ENCODE data around the gene HLA-DMA. TPM values are rescaled to one million over a fixed set of nuclear protein-coding genes. Genes with fewer than 3 reads are reported as not detected.
"Not testable (repeated sequence)": the region's sequence is repeated elsewhere in the genome, so short reads cannot be mapped to it uniquely, and the experiment has no call there.

The HLA-DMA gene
- total RNA-seq, 1 experiment from 2014 or later, result 15.8 TPM

DNA sequence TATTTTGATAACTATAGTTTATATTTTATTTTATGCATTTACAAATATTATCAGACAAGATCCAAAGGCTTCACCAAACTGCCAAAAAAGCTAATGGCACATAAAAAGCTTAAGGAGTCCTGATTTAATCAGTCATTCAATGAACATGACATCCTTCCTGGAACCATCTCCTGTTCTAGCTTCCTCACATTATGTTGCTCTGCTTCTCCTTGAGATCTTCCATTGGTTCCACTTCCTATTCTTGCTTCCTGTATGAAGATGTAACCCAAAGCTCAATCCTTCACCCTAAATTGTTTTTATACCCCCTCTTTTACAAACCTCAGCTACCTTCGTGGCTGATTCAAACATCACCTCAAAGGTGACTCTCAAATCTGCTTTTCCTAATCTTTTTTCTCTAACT is 11.0 kb upstream of the HLA-DMA start:
- in situ Hi-C loops (cut with HindIII; ENCODE audit: low sequenced_read_pairs), result no loop called here
- no peak for DNase-seq (ENCODE audit: low spot score)

DNA sequence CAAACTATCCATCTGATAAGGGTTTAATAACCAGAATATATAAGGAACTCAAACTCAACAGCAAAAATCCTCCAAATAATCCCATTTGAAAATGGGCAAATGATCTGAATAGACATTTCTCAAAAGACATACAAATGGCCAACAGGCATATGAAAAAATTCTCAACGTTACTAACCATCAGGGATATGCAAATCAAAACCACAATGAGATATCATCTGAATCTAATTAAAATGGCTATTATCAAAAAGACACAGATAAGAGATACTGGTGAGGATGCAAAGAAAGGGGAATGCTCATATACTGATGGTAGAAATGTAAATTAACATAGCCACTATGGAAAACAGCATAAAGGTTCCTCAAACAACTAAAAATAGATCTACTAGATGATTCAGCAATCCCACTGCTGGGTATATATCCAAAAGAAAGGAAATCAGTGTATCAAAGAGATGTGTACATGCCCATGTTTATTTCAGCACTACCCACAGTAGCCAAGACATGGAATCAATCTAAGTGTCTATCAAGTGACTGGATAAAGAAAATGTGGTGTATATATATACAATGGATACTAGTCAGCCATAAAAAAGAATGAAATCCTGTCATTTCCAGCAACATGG is 9.4 kb upstream of the HLA-DMA start:
- in situ Hi-C loops (cut with HindIII; ENCODE audit: low sequenced_read_pairs), result no loop called here

DNA sequence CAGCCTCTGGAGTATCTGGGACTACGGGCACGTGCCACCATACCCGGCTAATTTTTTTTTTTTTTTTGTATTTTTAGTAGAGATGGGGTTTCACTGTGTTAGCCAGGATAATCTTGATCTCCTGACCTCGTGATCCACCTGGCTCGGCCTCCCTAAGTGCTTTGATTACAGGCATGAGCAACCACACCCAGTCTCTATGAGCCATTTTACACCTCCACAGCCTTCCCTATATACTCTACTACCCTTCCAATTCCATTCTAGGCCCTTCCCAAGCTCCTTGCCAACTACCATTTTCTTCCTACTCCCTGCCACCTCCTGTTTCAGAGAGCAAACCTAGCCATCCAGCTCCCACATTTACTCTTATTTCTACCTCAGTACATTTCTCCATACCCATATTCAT is 7.7 kb upstream of the HLA-DMA start:
- in situ Hi-C loops (cut with HindIII; ENCODE audit: low sequenced_read_pairs), result no loop called here
- DNase-seq (ENCODE audit: low spot score), result no peak

More for the DNA sequence above, 9.4 kb upstream of the HLA-DMA start:
- no peak for DNase-seq (ENCODE audit: low spot score)

DNA sequence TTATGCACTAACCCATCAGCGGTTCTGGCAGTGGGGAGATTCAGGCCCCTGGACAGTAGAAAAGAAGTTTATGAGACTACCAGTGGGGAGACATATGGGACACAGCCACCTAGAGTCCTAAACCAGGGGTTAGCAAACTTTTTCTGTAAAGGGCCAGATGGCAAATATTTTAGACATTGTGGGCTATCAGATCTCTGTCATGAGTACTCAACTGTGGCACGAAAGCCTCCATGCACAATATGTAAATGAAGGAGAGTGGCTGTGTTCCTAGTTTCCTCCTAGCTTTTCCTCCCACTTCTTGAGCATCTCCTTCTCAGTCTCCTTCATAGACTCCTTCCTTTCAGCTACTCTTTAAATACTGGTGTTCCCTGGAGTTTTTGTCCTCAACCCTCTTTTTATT is 3.3 kb upstream of the HLA-DMA start:
- no peak for DNase-seq (ENCODE audit: low spot score)
- in situ Hi-C loops (cut with HindIII; ENCODE audit: low sequenced_read_pairs), result no loop called here

DNA sequence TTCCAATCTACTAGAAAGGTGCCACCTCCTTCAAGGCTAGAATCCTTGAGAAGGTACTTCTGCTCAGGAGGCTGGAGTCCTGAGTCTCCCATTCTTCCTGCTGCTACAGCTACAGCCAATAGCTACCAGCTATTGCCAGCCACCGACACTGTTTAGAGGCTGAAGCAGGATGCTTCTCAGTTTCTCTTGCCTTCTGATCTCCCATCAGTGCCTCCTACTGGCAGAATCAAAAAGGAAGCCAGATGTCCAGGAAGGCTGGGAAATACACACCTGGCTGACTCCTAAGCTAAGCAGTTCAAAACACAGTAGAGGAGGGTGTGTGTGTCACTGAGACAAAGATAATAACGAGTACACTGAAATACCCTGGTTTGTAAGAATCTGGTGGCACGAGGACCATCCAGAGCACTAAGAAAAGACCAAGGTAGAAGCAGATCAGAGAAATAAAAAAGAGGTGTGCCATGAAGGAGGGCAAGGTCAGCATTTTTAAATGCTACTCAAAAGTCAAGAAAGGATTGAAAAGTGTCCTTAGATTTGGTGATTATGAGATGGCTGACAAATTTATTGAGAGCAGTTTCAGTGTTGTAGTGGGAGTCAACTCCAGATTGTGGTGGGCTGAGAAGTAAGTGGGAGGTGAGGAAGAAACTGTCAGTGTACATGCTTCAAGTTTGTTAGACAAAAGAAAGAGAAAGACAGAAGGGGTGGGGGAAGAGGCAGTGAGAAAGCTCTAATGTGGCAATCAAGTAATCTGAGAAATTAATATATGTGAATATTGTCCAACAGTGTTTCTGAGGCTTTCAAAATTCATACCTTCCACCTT is 2.3 kb upstream of the HLA-DMA start:
- DNase-seq (ENCODE audit: low spot score), result no peak
- in situ Hi-C loops (cut with HindIII; ENCODE audit: low sequenced_read_pairs), result no loop called here

DNA sequence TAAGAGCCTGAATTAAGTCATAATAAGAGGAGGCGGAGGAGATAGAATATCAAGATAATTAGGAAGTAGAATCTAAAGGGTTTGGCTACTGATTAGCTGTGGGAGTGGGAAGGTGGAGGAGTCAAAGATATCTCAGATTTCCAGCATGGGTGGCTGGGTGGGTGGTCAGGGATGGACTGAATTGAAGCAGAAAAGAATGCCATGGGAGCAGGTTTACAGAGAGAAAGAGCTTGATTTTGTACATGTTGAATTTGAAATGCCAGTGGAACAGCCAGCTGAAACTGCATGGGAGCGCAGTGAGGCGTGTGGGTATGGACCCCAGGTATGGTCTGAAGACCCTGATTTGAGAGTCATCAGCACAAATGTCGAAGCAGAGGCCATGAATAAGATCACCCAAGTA is 1.4 kb upstream of the HLA-DMA start:
- in situ Hi-C loops (cut with HindIII; ENCODE audit: low sequenced_read_pairs), result no loop called here

DNA sequence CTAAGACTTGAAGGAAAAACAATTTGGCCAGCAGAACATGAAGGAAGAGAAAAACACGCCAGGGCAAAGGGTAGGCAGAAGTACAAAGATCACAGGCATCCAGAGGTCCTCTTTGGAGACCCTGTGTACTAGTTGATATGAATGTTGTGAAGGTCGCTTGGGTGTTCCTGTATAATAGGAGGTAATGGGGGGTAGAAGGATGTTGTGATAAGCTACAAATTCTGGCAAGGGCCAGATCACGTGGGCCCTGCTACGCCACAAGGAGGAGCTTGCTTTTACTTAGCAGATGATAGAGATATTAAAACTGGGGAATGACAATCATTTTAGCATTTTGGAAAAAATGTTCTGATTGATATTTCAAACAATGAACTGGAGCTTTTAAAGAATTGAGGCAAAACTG is 878 bp upstream of the HLA-DMA start:
- no peak for DNase-seq (ENCODE audit: low spot score)
- in situ Hi-C loops (cut with HindIII; ENCODE audit: low sequenced_read_pairs), result no loop called here

More for the DNA sequence above, 1.4 kb upstream of the HLA-DMA start:
- DNase-seq (ENCODE audit: low spot score), result no peak

DNA sequence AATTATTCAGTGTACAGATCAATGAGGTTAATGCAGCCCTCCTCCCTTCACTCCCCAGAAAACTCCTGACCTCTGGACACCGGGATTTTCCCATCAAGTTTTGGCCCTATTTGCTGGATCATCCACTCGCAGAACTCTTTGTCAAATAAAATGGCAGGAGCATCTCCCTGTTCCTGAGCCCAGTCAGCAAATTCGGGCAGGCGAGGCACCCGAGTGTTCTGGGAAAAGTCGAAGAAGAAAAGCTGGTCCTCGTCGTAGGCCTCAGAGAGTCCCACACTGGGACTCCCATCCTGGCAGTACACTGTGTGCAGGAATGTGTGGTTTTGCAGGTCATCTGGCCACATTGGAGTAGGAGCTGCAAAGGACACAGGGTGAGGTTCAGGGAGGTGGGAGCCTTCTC is 2.4 kb downstream of the HLA-DMA start:
- no peak for DNase-seq (ENCODE audit: low spot score)
- in situ Hi-C loops (cut with HindIII; ENCODE audit: low sequenced_read_pairs), result no loop called here

DNA sequence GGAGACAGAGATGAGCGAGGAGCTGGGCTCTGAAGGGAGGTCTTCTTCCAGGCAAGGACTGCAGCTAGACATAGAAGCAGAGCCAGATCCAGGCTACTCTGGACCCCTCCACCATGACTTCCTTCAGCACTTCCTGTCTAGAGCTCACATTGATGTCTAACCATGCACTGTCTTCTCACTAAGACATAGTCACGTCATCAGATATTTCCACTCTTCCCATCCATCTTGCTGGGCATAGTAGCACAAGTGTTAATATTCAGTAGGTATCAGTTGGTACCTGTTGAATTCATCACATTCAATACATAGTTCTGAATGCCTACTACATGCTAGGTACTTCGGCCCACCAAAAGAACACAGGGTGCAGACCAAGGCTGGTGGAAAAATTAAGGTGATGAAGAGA is 2.9 kb downstream of the HLA-DMA start:
- in situ Hi-C loops (cut with HindIII; ENCODE audit: low sequenced_read_pairs), result no loop called here
- no peak for DNase-seq (ENCODE audit: low spot score)

DNA sequence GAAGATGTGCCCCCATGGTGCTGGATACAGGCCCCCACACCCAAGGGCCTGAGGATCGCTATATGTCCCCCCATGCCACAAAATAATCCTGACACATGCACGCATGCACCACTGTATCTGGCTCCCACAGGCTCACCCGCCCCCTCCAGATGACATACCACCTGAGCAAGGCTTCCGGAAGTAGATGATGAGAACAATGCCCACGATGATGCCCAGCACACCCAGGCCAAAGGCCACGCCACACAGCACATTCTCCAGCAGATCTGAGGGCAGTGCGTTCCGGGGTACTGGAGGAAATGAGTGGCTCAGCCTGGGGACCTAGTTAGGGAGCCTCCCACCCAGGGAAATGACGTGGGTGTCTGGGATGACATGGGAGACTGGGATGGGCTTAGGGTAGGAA is 3.8 kb downstream of the HLA-DMA start:
- in situ Hi-C loops (cut with HindIII; ENCODE audit: low sequenced_read_pairs), result loop anchor here (10.0 kb wide), 1 partner anchor 124 kb away; no protein-coding TSS in a partner anchor
- DNase-seq (ENCODE audit: low spot score), result no peak

DNA sequence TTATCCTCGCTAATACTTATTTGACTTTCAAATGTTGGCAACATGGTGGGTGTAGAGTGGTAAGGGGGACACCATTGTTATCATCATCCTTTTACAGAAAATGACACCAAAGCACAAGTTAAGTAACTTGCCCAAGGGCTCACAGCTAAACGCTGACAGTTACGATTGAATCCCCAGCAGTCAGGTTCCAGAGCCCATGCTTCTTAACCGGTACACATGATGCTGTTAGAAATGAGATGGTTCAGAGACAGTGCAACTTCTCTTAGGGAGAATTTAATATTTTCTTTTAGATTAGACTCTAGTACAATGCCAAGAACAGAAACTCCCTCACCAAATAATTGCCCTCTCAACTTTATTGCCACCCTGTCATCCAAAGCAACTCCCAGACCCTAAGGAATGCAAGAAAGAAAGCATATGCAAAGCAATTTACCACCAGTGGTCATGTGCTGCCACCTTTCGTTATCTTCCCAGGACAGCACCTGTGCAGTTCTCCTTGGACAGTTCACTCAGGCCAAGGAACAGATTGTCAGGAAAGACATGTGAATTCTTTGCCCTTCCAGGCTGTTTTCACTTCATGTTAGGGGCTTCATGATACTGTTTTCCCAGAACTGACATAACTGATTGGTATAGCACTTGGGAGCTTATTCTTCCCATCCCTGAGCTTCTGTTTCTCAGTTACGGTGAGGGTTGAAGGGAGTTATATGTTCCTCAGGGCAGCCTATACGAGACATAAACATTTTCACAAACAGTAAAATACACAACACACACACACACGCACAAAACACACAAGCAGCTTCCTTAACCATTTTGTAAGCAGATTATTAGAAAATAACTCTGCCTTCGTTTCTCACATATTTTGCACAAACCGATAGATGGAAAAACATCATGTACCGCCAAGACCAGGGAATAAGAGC is 5.1 kb downstream of the HLA-DMA start:
- peak; percentile 60 for DNase-seq (ENCODE audit: low spot score)
- in situ Hi-C loops (cut with HindIII; ENCODE audit: low sequenced_read_pairs), result loop anchor here (10.0 kb wide), 1 partner anchor 123 kb away; no protein-coding TSS in a partner anchor

DNA sequence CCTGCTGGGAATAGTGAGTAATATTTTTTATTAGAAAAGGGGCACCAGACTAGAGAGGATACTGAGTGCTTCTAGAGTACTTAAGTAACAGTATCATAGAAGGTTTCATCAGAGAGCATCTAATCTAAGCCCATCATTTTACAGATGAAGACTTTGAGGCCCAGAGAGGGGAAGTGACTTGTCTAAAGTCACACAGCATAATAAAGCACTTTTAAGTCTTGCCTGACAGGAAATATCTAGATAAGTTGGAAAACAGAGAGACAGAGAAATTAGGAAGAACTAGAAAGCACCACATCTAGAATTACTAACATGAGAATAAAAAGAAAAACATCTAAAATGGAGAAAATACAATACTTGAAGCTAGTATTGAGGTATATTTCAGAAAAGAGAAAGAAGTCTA is 6.0 kb downstream of the HLA-DMA start:
- in situ Hi-C loops (cut with HindIII; ENCODE audit: low sequenced_read_pairs), result loop anchor here (10.0 kb wide), 1 partner anchor 122 kb away; no protein-coding TSS in a partner anchor
- DNase-seq (ENCODE audit: low spot score), result no peak

DNA sequence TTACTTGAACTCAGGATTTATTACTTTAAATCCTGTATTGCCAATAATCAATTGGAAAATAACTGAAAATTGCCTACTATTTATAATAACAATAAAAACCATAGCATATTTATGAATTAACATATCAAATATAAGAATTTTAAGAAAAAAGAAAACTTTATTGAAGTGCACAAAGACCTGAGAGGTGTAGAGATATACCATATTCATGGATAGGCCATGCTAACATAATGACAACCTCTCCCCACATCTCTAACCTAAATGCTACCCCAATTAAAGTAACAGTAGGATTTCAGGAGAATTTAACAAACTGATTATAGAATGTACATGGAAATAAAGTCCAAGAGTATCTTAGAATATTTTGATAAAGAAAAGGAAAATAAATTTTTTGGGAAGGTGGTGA is 6.9 kb downstream of the HLA-DMA start:
- in situ Hi-C loops (cut with HindIII; ENCODE audit: low sequenced_read_pairs), result loop anchor here (10.0 kb wide), 1 partner anchor 121 kb away; no protein-coding TSS in a partner anchor
- DNase-seq (ENCODE audit: low spot score), result no peak

DNA sequence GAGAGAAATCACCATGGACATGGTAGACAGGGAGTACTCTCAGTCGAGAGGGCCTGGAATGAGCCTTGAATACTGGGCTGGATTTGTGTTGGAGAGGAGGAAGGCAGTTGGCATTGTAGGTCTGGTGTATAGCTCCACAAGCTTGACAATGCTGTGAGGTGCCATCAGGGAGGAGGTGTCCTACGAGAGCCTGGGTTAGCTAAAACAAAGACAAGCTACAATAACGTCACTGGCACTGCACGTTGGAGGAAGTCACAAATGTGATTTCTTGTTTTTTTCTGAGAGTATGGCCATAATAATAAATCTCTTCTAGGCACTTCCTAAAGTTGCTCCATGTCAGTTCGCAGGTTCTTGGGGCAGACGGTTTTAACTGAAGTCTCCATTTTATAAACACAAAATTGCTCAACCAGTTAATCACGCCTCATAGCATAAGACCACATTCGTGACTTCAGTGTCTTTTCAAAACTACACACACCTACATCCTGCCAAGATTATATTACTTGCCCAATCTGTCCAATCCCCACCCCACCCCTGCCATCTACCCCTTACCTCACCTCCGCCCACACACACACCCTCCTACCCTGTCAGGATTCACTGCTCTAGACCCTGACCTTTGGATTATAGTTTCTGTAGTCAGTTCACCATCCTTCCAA is 7.7 kb downstream of the HLA-DMA start:
- no peak for DNase-seq (ENCODE audit: low spot score)
- in situ Hi-C loops (cut with HindIII; ENCODE audit: low sequenced_read_pairs), result loop anchor here (10.0 kb wide), 1 partner anchor 120 kb away; no protein-coding TSS in a partner anchor

DNA sequence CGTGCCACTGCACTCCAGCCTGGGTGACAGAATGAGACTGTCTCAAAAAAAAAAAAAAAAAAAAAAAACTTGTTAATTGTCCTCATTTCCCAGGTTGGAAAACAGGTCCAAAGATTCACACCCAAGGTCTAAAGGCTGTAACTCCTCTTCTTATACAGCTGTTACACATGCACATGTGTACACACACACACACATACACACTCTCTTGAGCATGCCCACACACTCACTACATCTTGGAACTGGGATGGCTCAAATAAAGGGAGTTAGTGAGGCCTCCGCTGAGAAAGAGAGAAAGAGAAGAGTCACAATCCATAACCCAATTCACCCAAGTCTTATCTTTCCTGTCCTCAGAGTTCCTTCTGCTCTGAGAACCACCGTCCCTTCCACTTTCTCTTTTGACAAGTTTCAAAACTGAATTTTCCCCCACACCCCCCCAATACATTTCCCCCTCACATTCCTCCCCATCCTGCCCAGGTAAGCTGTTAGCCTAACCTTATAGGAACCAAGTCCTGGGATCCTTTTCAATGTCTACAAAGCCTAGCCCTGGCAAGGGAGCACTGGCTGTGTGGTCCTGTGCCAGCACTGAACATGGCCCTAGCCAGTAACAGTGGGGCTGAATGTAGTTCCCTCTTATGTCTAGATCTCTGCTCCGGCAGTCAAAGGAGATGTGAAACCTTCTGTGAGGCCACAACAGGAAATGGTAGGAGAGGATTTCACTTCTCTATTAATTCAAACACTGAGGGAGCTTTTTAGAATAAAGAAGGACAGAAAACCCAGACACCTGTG is 8.8 kb downstream of the HLA-DMA start:
- in situ Hi-C loops (cut with HindIII; ENCODE audit: low sequenced_read_pairs), result loop anchor here (10.0 kb wide), 1 partner anchor 119 kb away; no protein-coding TSS in a partner anchor
- DNase-seq (ENCODE audit: low spot score), result no peak

DNA sequence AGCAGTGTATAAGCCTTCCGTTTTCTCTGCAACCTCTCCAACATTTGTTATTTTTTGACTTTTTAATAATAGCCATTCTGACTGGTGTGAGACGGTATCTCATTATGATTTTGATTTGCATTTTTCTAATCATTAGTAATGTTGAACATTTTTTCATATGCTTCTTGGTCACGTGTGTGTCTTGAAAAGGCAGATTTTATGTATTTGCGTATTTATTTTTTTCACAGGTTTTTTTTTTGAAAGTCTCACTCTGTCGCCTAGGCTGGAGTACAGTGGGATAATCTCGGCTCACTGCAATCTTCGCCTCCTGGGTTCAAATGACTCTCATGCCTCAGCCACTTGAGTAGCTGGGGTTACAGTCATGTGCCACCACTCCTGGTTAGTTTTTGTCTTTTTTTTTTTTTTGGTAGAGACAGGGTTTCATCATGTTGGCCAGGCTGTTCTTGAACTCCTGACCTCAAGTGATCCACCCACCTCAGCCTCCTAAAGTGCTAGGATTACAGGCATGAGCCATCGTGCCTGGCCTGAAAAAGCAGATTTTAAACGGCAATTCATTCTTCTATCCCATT is 10.3 kb downstream of the HLA-DMA start:
- in situ Hi-C loops (cut with HindIII; ENCODE audit: low sequenced_read_pairs), result loop anchor here (10.0 kb wide), 1 partner anchor 118 kb away; no protein-coding TSS in a partner anchor

DNA sequence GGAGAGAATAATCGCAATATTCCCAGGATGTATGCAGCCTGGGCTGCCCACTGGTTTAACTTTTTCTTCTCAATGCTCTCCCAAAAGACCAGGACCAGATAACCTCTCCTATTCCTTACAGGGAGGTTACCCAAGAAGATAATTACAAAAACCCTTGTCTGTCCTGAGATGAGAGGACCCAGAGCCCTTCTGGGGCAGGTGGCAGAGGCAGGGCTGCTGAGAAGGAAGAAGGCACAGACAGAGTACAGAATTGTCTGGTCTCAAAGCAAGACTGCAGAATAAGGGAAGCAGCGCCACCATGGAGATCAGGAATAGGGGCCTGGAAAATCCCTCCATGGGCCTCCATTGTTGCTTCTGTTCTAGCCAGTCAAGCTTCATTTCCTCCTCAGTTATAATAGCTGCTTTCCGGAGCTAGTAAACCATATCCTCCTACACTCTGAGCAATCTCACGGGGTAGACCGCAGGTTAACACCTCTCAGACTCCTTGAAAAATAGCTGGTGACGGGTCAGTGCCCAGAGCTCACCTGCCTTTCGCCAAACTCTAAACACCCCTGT is 11.6 kb downstream of the HLA-DMA start:
- no peak for DNase-seq (ENCODE audit: low spot score)
- in situ Hi-C loops (cut with HindIII; ENCODE audit: low sequenced_read_pairs), result loop anchor here (10.0 kb wide), 1 partner anchor 116 kb away; no protein-coding TSS in a partner anchor

More for the DNA sequence above, 10.3 kb downstream of the HLA-DMA start:
- DNase-seq (ENCODE audit: low spot score), result not testable (repeated sequence)

Measured in G401 (cell line).